RWPE2 (cell line): Measurements from ENCODE around the gene SMC6.

Experiments used
- ATAC-seq: fragments of 200-7000 bp; cut with Tn5 transposase; 3 replicates; pipeline ENCODE4 v1.9.1; 2021; ENCODE audit warnings: low read depth
- DNase-seq: peaks from one replicate; pipeline ENCODE4 v3.0.0-alpha.2; 2020; ENCODE audit warnings: low spot score
- H3K27ac ChIP-seq: fragments of 450-650 bp; 2 replicates; pipeline ENCODE4 v1.5.1; 2017; ENCODE audit warnings: mild to moderate bottlenecking; ENCODE audit not compliant: poor library complexity, severe bottlenecking
- H3K27me3 ChIP-seq: fragments of 250-450 bp; sonication (Bioruptor Pico); 2 replicates; pipeline ENCODE4 v1.5.1; 2021; ENCODE audit warnings: mild to moderate bottlenecking, moderate library complexity; ENCODE audit not compliant: insufficient read depth, poor library complexity, severe bottlenecking
- H3K36me3 ChIP-seq: fragments of 250-450 bp; sonication (Bioruptor Pico); 2 replicates; pipeline ENCODE4 v1.5.1; 2020; ENCODE audit warnings: low read depth, mild to moderate bottlenecking, moderate library complexity
- H3K4me1 ChIP-seq: fragments of 250-450 bp; sonication (Bioruptor Pico); 2 replicates; pipeline ENCODE4 v1.5.1; 2021; ENCODE audit warnings: mild to moderate bottlenecking, moderate library complexity; ENCODE audit not compliant: insufficient read depth, poor library complexity, severe bottlenecking
- H3K4me3 ChIP-seq: fragments of 250-450 bp; sonication (Bioruptor Pico); 2 replicates; pipeline ENCODE4 v1.5.1; 2021; ENCODE audit warnings: mild to moderate bottlenecking, moderate library complexity; ENCODE audit not compliant: severe bottlenecking
- H3K9me3 ChIP-seq: fragments of 250-450 bp; sonication (Bioruptor Pico); 2 replicates; pipeline ENCODE4 v1.5.1; 2021; ENCODE audit warnings: mild to moderate bottlenecking, moderate library complexity; ENCODE audit not compliant: severe bottlenecking
- TF ChIP-seq, protein P1 (sequence below): fragments of 450-650 bp; IDR thresholded peaks from one replicate; pipeline ENCODE4 v1.5.1; 2017; ENCODE audit warnings: mild to moderate bottlenecking, moderate library complexity; ENCODE audit not compliant: poor library complexity, severe bottlenecking

The SMC6 gene

DNA sequence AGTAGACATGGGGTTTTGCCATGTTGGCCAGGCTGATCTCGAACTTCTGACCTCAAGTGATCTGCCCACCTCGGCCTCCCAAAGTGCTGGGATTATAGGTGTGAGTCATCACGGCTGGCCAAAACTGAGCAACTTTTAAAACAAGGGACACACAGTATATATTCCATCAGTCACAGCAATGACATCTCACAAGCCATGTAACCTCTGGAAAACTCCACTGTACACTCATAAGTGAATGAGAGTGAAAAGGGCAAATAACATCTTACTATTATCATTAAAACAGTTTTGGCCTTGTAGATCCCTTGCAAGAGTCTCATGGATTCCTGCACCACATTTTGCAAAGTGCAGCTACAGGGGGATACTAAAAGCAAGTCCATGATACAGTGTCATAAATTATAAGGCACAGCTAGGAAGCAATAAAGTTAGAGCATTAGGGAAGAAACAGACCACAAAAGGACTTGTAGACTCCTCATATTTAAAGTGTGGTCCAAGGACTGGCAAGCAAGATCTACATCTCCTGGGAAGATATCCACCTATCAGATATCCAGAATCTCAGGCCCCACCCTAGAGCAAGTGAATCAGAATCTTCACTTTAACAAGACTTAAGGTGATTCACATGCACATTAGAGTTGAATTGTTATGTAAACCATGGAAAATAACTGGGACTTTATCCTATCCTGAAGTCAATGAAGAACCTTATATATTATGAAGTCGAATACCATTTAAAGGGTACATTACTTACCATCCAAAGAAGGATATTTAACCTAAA, 5.7 kb downstream of the SMC6 start:
- Histone ChIP-seq H3K27me3 (no peaks in the 10 kb centered on the region), H3K4me3 (no peak overlapping the region), H3K36me3 (peaks cover 41% of the 10 kb centered on the region), H3K9me3 (no peaks in the 10 kb centered on the region), H3K27ac (no peak overlapping the region), H3K4me1 (peaks cover 13% of the 10 kb centered on the region)
- DNase-seq, result no peak
- TF ChIP-seq, protein P1, sequence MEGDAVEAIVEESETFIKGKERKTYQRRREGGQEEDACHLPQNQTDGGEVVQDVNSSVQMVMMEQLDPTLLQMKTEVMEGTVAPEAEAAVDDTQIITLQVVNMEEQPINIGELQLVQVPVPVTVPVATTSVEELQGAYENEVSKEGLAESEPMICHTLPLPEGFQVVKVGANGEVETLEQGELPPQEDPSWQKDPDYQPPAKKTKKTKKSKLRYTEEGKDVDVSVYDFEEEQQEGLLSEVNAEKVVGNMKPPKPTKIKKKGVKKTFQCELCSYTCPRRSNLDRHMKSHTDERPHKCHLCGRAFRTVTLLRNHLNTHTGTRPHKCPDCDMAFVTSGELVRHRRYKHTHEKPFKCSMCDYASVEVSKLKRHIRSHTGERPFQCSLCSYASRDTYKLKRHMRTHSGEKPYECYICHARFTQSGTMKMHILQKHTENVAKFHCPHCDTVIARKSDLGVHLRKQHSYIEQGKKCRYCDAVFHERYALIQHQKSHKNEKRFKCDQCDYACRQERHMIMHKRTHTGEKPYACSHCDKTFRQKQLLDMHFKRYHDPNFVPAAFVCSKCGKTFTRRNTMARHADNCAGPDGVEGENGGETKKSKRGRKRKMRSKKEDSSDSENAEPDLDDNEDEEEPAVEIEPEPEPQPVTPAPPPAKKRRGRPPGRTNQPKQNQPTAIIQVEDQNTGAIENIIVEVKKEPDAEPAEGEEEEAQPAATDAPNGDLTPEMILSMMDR, result no peak
- peak; percentile 62; the same call in 1 of the 3 replicates for ATAC-seq

DNA sequence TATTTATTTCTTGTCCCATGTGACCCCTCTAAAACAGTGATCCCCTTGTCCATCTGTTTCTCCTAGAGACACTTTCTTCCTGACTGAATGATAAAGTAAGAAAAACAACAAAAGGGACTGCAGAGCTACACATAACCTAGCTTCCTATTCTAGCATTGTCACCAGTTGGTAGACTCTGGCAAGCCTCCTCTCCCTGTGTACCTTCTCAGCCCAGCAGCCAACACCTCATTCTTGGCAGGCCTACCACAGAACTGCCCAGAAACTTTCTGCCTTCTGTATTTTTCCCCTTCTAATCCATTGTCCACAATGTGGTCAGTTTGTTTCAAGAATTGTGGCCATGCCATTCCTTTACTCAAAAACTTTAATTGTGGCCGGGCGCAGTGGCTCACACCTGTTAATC, 13.4 kb downstream of the SMC6 start:
- no peaks in the 10 kb centered on the region for H3K4me1 ChIP-seq
- H3K36me3 ChIP-seq, result peaks cover 87% of the 10 kb centered on the region
- no peak overlapping the region for H3K27ac ChIP-seq
- H3K4me3 ChIP-seq, result no peak overlapping the region
- no peaks in the 10 kb centered on the region for H3K27me3 ChIP-seq
- TF ChIP-seq, protein P1, result no peak
- ATAC-seq (no peak), DNase-seq (no peak)
- H3K9me3 ChIP-seq, result no peaks in the 10 kb centered on the region

DNA sequence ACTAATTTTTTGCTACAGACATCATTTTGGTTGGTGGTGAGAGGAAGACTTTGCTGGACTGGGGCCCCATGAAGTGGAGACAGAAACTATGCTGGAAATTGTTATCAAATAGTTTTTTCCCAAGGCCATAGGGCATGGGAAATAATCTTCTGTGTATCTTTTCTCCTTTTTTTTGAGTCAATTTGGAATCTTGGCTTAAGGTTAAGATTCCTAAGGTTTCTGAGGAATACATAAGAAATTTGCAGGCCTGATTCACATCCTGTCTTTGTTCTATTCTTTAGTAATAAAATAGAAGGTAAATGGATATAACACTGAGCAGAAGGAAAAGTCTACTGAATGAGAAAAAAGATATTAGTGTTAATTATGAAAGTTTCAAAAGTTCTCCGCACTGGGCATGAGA, 16.6 kb downstream of the SMC6 start:
- no peaks in the 10 kb centered on the region for H3K4me1 ChIP-seq
- H3K36me3 ChIP-seq, result peaks cover 93% of the 10 kb centered on the region
- no peaks in the 10 kb centered on the region for H3K9me3 ChIP-seq
- DNase-seq (no peak), ATAC-seq (no peak)
- no peak overlapping the region for H3K4me3 ChIP-seq
- H3K27ac ChIP-seq, result peak overlapping the region; percentile 48
- TF ChIP-seq, protein P1, result no peak
- H3K27me3 ChIP-seq, result no peaks in the 10 kb centered on the region

DNA sequence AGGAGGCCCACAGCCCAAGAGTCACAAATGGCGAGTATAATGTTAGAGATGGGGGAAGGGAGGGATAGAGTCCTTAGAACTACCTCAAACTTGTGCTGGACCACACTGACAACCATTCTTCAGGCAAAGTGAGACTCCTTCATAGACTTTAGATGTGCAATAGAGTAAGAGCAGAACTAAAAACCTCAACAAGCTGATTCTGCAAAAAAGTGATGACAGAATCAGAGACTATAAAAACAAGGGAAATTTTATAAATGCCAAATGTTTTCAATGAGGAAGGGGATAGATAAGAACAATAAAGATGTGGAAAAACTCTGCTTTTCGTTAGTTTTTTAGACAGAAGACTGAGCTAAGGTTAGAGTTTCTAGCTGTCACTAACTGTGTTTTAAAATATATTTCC, 17.7 kb downstream of the SMC6 start:
- H3K27me3 ChIP-seq, result no peaks in the 10 kb centered on the region
- no peaks in the 10 kb centered on the region for H3K9me3 ChIP-seq
- TF ChIP-seq, protein P1, result no peak
- ATAC-seq (no peak), DNase-seq (no peak)
- no peak overlapping the region for H3K27ac ChIP-seq
- no peak overlapping the region for H3K4me3 ChIP-seq
- no peaks in the 10 kb centered on the region for H3K4me1 ChIP-seq
- H3K36me3 ChIP-seq, result peaks cover 96% of the 10 kb centered on the region

GRCh38 chr2:17733599-17733998, 20.0 kb downstream of the SMC6 start:
- no peaks in the 10 kb centered on the region for H3K27me3 ChIP-seq
- no peaks in the 10 kb centered on the region for H3K4me1 ChIP-seq
- peaks cover 96% of the 10 kb centered on the region for H3K36me3 ChIP-seq
- DNase-seq (no peak), ATAC-seq (no peak)
- H3K27ac ChIP-seq, result no peak overlapping the region
- no peaks in the 10 kb centered on the region for H3K9me3 ChIP-seq
- TF ChIP-seq, protein P1, result no peak
- H3K4me3 ChIP-seq, result no peak overlapping the region
